ENCODE results near the gene NR4A1. TPM values are rescaled to one million over a fixed set of nuclear protein-coding genes. Genes with fewer than 3 reads are reported as not detected.

The NR4A1 gene
- total RNA-seq, 1 donor from 2014 or later = 21.7 TPM

DNA sequence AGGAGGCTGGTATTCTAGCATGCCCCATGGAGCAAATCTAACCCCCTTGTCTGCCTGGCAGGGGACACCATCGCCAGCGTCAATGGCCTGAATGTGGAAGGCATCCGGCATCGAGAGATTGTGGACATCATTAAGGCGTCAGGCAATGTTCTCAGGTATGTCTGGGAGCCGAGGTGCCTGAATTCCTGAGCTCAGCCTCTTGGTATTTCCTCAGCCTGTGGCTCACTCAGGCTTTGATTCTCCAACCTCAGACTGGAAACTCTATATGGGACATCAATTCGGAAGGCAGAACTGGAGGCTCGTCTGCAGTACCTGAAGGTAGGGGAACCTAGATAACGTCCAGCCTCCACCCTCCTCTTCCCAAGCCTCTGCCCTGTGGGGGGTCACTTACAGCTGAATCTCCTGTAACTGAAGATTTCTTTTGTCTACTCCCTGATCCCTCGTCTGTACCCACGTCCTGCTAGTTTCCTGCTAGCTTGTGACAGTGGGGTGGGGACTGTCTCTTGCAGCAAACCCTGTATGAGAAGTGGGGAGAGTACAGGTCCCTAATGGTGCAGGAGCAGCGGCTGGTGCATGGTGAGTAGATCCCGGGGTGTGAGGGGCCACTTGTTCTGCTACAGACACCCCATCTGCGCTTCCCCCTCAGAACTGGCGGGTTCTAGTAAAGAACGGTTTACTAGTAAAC lies 37.5 kb upstream of the NR4A1 start:
- TF ChIP-seq, protein P1, sequence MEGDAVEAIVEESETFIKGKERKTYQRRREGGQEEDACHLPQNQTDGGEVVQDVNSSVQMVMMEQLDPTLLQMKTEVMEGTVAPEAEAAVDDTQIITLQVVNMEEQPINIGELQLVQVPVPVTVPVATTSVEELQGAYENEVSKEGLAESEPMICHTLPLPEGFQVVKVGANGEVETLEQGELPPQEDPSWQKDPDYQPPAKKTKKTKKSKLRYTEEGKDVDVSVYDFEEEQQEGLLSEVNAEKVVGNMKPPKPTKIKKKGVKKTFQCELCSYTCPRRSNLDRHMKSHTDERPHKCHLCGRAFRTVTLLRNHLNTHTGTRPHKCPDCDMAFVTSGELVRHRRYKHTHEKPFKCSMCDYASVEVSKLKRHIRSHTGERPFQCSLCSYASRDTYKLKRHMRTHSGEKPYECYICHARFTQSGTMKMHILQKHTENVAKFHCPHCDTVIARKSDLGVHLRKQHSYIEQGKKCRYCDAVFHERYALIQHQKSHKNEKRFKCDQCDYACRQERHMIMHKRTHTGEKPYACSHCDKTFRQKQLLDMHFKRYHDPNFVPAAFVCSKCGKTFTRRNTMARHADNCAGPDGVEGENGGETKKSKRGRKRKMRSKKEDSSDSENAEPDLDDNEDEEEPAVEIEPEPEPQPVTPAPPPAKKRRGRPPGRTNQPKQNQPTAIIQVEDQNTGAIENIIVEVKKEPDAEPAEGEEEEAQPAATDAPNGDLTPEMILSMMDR (IDR thresholded peaks at IDR 0.05; ENCODE audit: unreplicated experiment) = no peak
- H3K27me3 Mint-ChIP-seq = peaks cover 27% of the 10 kb centered on the region
- H3K4me1 Mint-ChIP-seq (ENCODE audit: low read depth) = peaks cover 14% of the 10 kb centered on the region
- H3K36me3 Mint-ChIP-seq (ENCODE audit: insufficient read depth) = peaks cover 11% of the 10 kb centered on the region
- no peak overlapping the region for H3K4me3 Mint-ChIP-seq (ENCODE audit: low read depth)
- DNase-seq (ENCODE audit: low spot score, unreplicated experiment) = no peak
- no peak overlapping the region for H3K27ac Mint-ChIP-seq
- H3K9me3 Mint-ChIP-seq (ENCODE audit: low read depth) = no peaks in the 10 kb centered on the region

DNA sequence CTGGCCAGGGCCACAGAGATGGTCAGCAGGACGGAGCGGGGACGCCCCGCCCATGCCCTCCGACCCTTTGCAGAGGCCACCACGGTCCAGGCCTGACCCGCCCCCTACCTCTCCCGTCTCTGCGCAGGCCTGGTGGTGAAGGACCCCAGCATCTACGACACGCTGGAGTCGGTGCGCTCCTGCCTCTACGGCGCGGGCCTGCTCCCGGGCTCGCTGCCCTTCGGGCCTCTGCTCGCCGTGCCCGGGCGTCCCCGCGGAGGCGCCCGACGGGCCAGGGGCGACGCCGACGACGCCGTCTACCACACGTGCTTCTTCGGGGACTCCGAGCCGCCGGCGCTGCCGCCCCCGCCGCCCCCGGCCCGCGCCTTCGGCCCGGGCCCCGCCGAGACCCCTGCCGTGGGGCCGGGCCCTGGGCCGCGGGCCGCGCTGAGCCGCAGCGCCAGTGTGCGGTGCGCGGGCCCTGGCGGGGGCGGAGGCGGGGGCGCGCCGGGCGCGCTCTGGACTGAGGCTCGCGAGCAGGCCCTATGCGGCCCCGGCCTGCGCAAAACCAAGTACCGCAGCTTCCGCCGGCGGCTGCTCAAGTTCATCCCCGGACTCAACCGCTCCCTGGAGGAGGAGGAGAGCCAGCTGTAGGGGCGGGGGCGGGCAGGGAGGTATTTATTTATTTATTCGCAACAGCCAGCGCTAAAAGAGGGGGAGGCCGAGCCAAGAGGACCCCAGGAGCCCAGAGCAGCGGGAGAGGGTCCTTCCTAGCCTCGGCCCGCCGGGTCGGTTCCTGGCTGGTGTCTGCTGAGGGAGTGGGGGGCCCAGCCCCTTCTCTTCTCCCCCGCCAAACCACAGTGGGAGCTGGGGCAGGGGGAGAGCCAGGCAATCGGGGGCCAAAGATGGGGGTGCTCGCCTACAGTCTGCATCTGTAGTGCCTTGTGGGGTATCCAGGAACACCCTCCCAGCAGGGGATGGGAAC lies 36.4 kb upstream of the NR4A1 start:
- Mint-ChIP-seq H3K4me3 (ENCODE audit: low read depth) (no peak overlapping the region), H3K27ac (no peak overlapping the region), H3K36me3 (ENCODE audit: insufficient read depth) (peaks cover 11% of the 10 kb centered on the region), H3K9me3 (ENCODE audit: low read depth) (no peaks in the 10 kb centered on the region), H3K27me3 (peaks cover 27% of the 10 kb centered on the region), H3K4me1 (ENCODE audit: low read depth) (peaks cover 25% of the 10 kb centered on the region)
- DNase-seq (ENCODE audit: low spot score, unreplicated experiment) = no peak
- TF ChIP-seq, protein P1 (IDR thresholded peaks at IDR 0.05; ENCODE audit: unreplicated experiment) = no peak

DNA sequence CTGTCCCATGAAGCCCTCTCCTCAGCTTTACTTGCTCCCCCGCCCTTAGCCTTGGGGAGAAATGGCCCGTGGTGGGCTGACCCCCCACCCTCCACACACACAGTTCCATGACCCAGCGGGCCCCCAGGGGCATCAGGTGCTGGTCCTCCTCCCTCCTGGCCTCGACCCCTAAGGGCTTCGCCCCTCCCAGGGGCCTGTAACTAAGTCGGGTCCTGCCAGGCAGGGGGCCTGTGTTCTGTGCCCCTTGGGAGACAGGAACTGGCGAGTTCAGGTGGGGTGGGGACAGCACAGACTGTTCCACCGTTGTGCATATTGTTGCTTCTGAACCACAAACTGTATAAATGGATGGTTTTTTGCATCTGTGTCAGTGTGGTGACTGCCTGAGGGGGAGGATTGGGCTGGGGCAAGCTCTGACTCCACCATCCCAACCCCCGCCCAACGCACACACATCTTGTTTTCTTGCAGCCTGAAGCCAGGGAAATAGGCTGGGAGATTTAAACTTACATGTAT lies 35.7 kb upstream of the NR4A1 start:
- peaks cover 29% of the 10 kb centered on the region for H3K4me1 Mint-ChIP-seq (ENCODE audit: low read depth)
- H3K36me3 Mint-ChIP-seq (ENCODE audit: insufficient read depth) = peaks cover 11% of the 10 kb centered on the region
- TF ChIP-seq, protein P1 (IDR thresholded peaks at IDR 0.05; ENCODE audit: unreplicated experiment) = no peak
- H3K27me3 Mint-ChIP-seq = peaks cover 27% of the 10 kb centered on the region
- DNase-seq (ENCODE audit: low spot score, unreplicated experiment) = no peak
- H3K9me3 Mint-ChIP-seq (ENCODE audit: low read depth) = no peaks in the 10 kb centered on the region
- no peak overlapping the region for H3K4me3 Mint-ChIP-seq (ENCODE audit: low read depth)
- H3K27ac Mint-ChIP-seq = no peak overlapping the region

DNA sequence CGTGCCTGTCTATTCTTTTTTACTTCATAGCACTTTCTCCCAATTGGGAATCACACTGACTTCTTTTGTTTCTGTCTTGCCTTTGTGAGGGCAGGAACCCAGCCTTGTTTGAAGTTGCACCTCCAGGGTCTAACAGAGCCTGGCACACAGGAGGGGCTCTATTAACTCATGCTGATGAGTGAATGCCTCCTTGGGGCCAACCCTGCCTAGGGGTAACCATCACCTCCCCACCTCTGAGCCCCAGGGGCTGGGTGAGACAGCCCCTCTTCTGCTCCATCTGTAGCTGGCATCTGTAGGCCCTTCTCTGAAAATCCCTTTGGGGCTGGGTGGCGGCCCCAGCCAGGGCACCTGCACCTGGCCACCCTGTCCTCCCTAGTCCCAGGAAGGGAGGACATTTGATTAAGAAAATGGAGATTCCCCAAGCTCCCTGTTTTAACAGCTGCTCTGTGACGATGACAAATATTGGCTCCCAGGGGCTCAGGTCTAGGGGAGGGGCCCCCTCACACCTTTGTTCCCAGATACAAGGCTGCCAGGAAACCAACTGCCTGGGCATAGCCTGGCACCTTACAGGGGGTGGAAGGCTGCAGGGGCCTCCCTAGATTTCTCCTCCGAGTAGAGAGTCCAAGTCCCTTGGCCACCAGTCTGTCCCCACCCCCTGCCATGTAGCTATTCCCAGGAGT lies 32.7 kb upstream of the NR4A1 start:
- no peak for DNase-seq (ENCODE audit: low spot score, unreplicated experiment)
- H3K4me3 Mint-ChIP-seq (ENCODE audit: low read depth) = no peak overlapping the region
- H3K27ac Mint-ChIP-seq = peak overlapping the region; percentile 93
- TF ChIP-seq, protein P1 (IDR thresholded peaks at IDR 0.05; ENCODE audit: unreplicated experiment) = no peak
- no peaks in the 10 kb centered on the region for H3K9me3 Mint-ChIP-seq (ENCODE audit: low read depth)
- peaks cover 3% of the 10 kb centered on the region for H3K36me3 Mint-ChIP-seq (ENCODE audit: insufficient read depth)
- H3K27me3 Mint-ChIP-seq = peaks cover 32% of the 10 kb centered on the region
- peaks cover 30% of the 10 kb centered on the region for H3K4me1 Mint-ChIP-seq (ENCODE audit: low read depth)

All from progenitor cell of endocrine pancreas (in vitro differentiated cells).